ENCODE results near the gene CHDH. TPM values are rescaled to one million over a fixed set of nuclear protein-coding genes. Genes with fewer than 3 reads are reported as not detected.
A peak's percentile ranks its signal among the peaks of the same experiment; 100 is the strongest.

Gene CHDH
- total RNA-seq, 4 donors from 2014 or later = 57.8 to 126 (median 94.2) TPM

GRCh38 chr3:53802256-53802880 is 43.9 kb downstream of the CHDH start:
- DNase-seq = no peak
- Histone ChIP-seq H3K36me3 (peaks cover 0 to 3% (median 0%) of the 10 kb centered on the region in 3 donors), H3K27ac (no peak overlapping the region), H3K27me3 (no peaks in the 10 kb centered on the region), H3K4me1 (no peaks in the 10 kb centered on the region), H3K4me3 (no peak overlapping the region), H3K9me3 (no peaks in the 10 kb centered on the region)
- TF ChIP-seq POLR2A (IDR thresholded peaks at IDR 0.05) = no peak
- TF ChIP-seq CTCF (IDR thresholded peaks at IDR 0.05) = no peak

DNA sequence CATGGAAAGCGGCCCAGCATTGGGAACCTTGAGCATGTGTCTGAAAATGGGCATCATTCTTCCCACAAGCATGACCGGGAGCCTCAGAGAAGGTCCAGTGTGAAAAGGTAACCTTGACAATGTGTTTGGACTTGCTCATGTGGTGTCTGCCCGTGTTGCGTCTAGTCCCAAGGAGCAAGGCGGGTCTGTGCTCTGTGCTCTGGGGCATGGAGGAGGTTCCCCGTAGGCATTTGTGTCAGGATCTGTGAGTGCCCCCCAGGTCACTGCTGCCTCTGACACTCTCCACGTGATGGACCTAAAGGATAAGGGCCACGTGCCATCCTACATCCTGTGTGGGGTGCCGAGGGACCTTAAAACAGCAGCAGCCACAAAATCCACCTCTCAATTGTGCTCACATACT is 44.9 kb downstream of the CHDH start:
- no peak for TF ChIP-seq CTCF (IDR thresholded peaks at IDR 0.05)
- TF ChIP-seq POLR2A (IDR thresholded peaks at IDR 0.05) = no peak
- DNase-seq = no peak
- H3K4me1 ChIP-seq = no peaks in the 10 kb centered on the region
- peaks cover 0 to 3% (median 0%) of the 10 kb centered on the region in 3 donors for H3K36me3 ChIP-seq
- H3K27ac ChIP-seq = no peak overlapping the region
- no peak overlapping the region for H3K4me3 ChIP-seq
- no peaks in the 10 kb centered on the region for H3K9me3 ChIP-seq
- no peaks in the 10 kb centered on the region for H3K27me3 ChIP-seq

GRCh38 chr3:53800041-53800906 is 45.9 kb downstream of the CHDH start:
- no peak overlapping the region for H3K27ac ChIP-seq
- H3K4me1 ChIP-seq = no peaks in the 10 kb centered on the region
- H3K27me3 ChIP-seq = no peaks in the 10 kb centered on the region
- DNase-seq = no peak
- TF ChIP-seq CTCF (IDR thresholded peaks at IDR 0.05) (no peak), POLR2A (IDR thresholded peaks at IDR 0.05) (no peak)
- no peak overlapping the region for H3K4me3 ChIP-seq
- no peaks in the 10 kb centered on the region for H3K9me3 ChIP-seq
- peaks cover 0 to 3% (median 0%) of the 10 kb centered on the region in 3 donors for H3K36me3 ChIP-seq

DNA sequence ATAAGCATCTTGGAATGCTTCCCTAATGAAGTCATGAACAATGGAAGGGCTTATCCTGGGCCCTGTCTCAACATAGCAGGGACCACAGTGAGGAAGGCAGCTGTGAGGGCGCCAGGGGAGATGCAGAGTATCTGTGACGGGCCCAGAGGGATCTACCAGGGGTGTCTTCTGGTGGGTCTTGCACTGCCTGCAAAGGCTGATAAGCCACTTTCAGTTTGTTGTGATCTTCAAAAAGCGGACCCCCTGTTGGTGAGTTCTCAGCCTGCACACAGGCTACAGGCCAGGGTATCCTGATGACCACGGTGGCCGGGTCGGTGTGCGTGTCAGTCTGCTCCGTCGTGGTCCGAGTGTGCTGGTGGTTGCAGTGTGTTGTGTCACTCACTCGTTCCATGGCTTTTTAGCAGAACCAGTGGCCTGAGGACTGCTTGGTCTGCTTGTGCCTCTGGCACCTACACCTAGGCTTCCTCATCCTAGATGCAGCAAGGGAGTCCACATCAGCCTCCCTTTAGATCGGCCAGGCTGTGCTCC is 46.8 kb downstream of the CHDH start:
- peaks cover 0 to 3% (median 0%) of the 10 kb centered on the region in 3 donors for H3K36me3 ChIP-seq
- H3K27me3 ChIP-seq = no peaks in the 10 kb centered on the region
- no peak overlapping the region for H3K27ac ChIP-seq
- no peaks in the 10 kb centered on the region for H3K9me3 ChIP-seq
- TF ChIP-seq CTCF (IDR thresholded peaks at IDR 0.05) (no peak), POLR2A (IDR thresholded peaks at IDR 0.05) (no peak)
- H3K4me1 ChIP-seq = no peaks in the 10 kb centered on the region
- DNase-seq = peak in 1 of 3 donors; percentile 33
- no peak overlapping the region for H3K4me3 ChIP-seq

DNA sequence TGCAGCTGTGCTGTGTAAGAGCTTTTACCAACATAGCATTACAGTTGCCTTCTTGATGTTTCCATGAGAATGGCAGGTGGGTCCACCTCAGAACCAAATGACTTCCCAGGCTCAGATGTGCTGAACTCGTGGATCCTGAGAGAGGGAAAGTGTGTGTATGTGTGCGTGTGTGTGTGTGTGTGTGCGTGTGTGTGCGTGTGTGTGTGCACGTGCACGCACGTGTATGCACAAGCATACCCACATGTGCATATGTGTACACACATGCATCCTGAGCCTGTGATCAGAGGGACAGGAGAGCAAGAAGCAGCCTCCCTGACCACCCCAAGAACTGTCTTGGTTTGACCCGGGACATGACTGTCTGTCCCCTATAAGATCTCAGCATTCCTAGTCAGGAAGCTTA is 48.1 kb downstream of the CHDH start:
- no peak for TF ChIP-seq POLR2A (IDR thresholded peaks at IDR 0.05)
- no peaks in the 10 kb centered on the region for H3K27me3 ChIP-seq
- no peaks in the 10 kb centered on the region for H3K4me1 ChIP-seq
- no peak overlapping the region for H3K4me3 ChIP-seq
- DNase-seq = no peak
- H3K27ac ChIP-seq = no peak overlapping the region
- H3K9me3 ChIP-seq = no peaks in the 10 kb centered on the region
- H3K36me3 ChIP-seq = peaks cover 0 to 3% (median 0%) of the 10 kb centered on the region in 3 donors
